Neural crest cell (in vitro differentiated cells): Measurements from ENCODE around the gene KIF26B. TPM values are rescaled to one million over a fixed set of nuclear protein-coding genes. Genes with fewer than 3 reads are reported as not detected.

ENCODE experiments used
- DNase-seq: peaks from one replicate; pipeline ENCODE4 v3.0.0; 2021; ENCODE audit warnings: low read depth, mixed read lengths, low spot score
- H3K27ac Mint-ChIP-seq: one replicate; pipeline ENCODE4 v1.8.0; 2021; ENCODE audit warnings: mild to moderate bottlenecking, mixed read lengths; ENCODE audit not compliant: unreplicated experiment
- H3K27me3 Mint-ChIP-seq: 2 replicates; pipeline ENCODE4 v1.8.0; 2021; ENCODE audit warnings: low read depth, mild to moderate bottlenecking, mixed read lengths
- H3K36me3 Mint-ChIP-seq: 2 replicates; pipeline ENCODE4 v1.8.0; 2021; ENCODE audit warnings: low read depth, mild to moderate bottlenecking, mixed read lengths
- H3K4me1 Mint-ChIP-seq: 2 replicates; pipeline ENCODE4 v1.8.0; 2021; ENCODE audit warnings: mixed read lengths
- H3K4me3 Mint-ChIP-seq: one replicate; pipeline ENCODE4 v1.8.0; 2021; ENCODE audit warnings: mild to moderate bottlenecking, mixed read lengths
- H3K9me3 Mint-ChIP-seq: 2 replicates; pipeline ENCODE4 v1.8.0; 2021; ENCODE audit warnings: mixed read lengths
- CTCF ChIP-seq: fragments of 200-600 bp; sonication (generic); conservative IDR thresholded peaks from 2 replicates; pipeline ENCODE4 v1.5.0; 2021; ENCODE audit warnings: antibody characterized with exemption, mild to moderate bottlenecking
- total RNA-seq: library from RNA; stranded (reverse); gene quantifications from 2 replicates; pipeline ENCODE4 v1.2.1, GENCODE V29; 2021

KIF26B gene
- total RNA-seq, 1 donor from 2014 or later, result 6.2 TPM

GRCh38 chr1:245592189-245592460 is 437.3 kb downstream of the KIF26B start:
- H3K27me3 Mint-ChIP-seq, result no peaks in the 10 kb centered on the region
- no peak overlapping the region for H3K4me3 Mint-ChIP-seq
- H3K4me1 Mint-ChIP-seq, result peaks cover 22% of the 10 kb centered on the region
- DNase-seq, result no peak
- H3K36me3 Mint-ChIP-seq, result no peaks in the 10 kb centered on the region
- H3K9me3 Mint-ChIP-seq, result peaks cover 5% of the 10 kb centered on the region
- TF ChIP-seq CTCF, result no peak
- no peak overlapping the region for H3K27ac Mint-ChIP-seq

- Mint-ChIP-seq H3K27ac (no peak overlapping the region), H3K27me3 (no peaks in the 10 kb centered on the region), H3K4me3 (no peak overlapping the region), H3K9me3 (peaks cover 4% of the 10 kb centered on the region), H3K36me3 (no peaks in the 10 kb centered on the region), H3K4me1 (peaks cover 4% of the 10 kb centered on the region)
- no peak for DNase-seq
- TF ChIP-seq CTCF, result no peak
These were observed 443.9 kb downstream of the KIF26B start for GRCh38 chr1:245598524-245599305.

GRCh38 chr1:245599371-245600174 is 444.8 kb downstream of the KIF26B start:
- peaks cover 4% of the 10 kb centered on the region for H3K4me1 Mint-ChIP-seq
- H3K4me3 Mint-ChIP-seq, result no peak overlapping the region
- no peaks in the 10 kb centered on the region for H3K36me3 Mint-ChIP-seq
- DNase-seq, result no peak
- H3K27ac Mint-ChIP-seq, result no peak overlapping the region
- no peaks in the 10 kb centered on the region for H3K27me3 Mint-ChIP-seq
- TF ChIP-seq CTCF, result no peak
- H3K9me3 Mint-ChIP-seq, result no peaks in the 10 kb centered on the region

GRCh38 chr1:245600658-245601057 is 445.9 kb downstream of the KIF26B start:
- Mint-ChIP-seq H3K9me3 (no peaks in the 10 kb centered on the region), H3K27me3 (no peaks in the 10 kb centered on the region), H3K4me1 (peaks cover 4% of the 10 kb centered on the region), H3K27ac (peak overlapping the region; percentile 9), H3K36me3 (no peaks in the 10 kb centered on the region), H3K4me3 (no peak overlapping the region)
- DNase-seq, result no peak
- no peak for TF ChIP-seq CTCF

- H3K4me1 Mint-ChIP-seq, result peaks cover 8% of the 10 kb centered on the region
- no peak overlapping the region for H3K4me3 Mint-ChIP-seq
- H3K36me3 Mint-ChIP-seq, result no peaks in the 10 kb centered on the region
- DNase-seq, result no peak
- TF ChIP-seq CTCF, result no peak
- no peaks in the 10 kb centered on the region for H3K27me3 Mint-ChIP-seq
- no peaks in the 10 kb centered on the region for H3K9me3 Mint-ChIP-seq
- H3K27ac Mint-ChIP-seq, result no peak overlapping the region
These were observed 448.6 kb downstream of the KIF26B start for GRCh38 chr1:245603311-245603865.
